Adipocyte (in vitro differentiated cells): ENCODE data around the gene FYB1.

Experiments used
- DNase-seq: peaks from one replicate; pipeline ENCODE4 v3.0.0-alpha.2; 2015; ENCODE audit warnings: low read depth
- H3K27me3 ChIP-seq: replicated peaks from 2 replicates; pipeline ENCODE4 v1.7.0; 2013; ENCODE audit warnings: mild to moderate bottlenecking, low read length, moderate library complexity; ENCODE audit not compliant: control insufficient read depth, insufficient read depth
- H3K36me3 ChIP-seq: 2 replicates; pipeline ENCODE4 v1.7.0; 2013; ENCODE audit warnings: low read length, mild to moderate bottlenecking, moderate library complexity; ENCODE audit not compliant: control insufficient read depth, insufficient read depth, severe bottlenecking
- H3K4me1 ChIP-seq: 2 replicates; pipeline ENCODE4 v1.7.0; 2013; ENCODE audit warnings: mild to moderate bottlenecking, low read length, moderate library complexity; ENCODE audit not compliant: control insufficient read depth, insufficient read depth
- H3K4me3 ChIP-seq: 2 replicates; pipeline ENCODE4 v1.7.0; 2013; ENCODE audit warnings: mild to moderate bottlenecking, low read length, moderate library complexity
- H3K9ac ChIP-seq: 2 replicates; pipeline ENCODE4 v1.7.0; 2013; ENCODE audit warnings: mild to moderate bottlenecking, low read length, moderate library complexity
- H3K9me3 ChIP-seq: 2 replicates; pipeline ENCODE4 v1.7.0; 2013; ENCODE audit warnings: mild to moderate bottlenecking, low read length, moderate library complexity; ENCODE audit not compliant: control insufficient read depth

The FYB1 gene

DNA sequence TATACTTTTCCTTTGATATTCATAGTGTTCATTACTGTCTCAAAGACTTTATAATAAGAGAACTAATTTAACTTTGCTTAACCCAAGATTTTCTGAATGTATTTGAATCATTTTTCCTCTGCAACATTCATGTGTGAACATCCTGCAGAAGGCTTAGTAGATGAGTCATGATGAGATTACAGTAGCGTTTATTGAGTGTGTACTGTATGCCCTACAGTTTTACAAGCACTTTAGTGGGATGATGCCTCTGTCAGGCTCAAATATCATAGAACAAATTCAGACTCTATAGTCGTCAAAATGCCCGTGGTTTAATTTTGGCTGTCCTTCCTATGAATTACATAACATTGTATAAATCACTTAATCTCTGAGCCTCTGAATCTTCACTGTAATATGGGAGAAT is 41.2 kb downstream of the FYB1 start:
- no peak for DNase-seq
- H3K9ac ChIP-seq: no peak overlapping the region
- H3K27me3 ChIP-seq: no peaks in the 10 kb centered on the region
- no peaks in the 10 kb centered on the region for H3K4me1 ChIP-seq
- H3K36me3 ChIP-seq: no peaks in the 10 kb centered on the region
- peaks cover 2% of the 10 kb centered on the region for H3K9me3 ChIP-seq
- no peak overlapping the region for H3K4me3 ChIP-seq

GRCh38 chr5:39177631-39177964 is 41.8 kb downstream of the FYB1 start:
- DNase-seq: no peak
- H3K27me3 ChIP-seq: no peaks in the 10 kb centered on the region

GRCh38 chr5:39176759-39177630 is 42.4 kb downstream of the FYB1 start:
- DNase-seq: no peak
- no peak overlapping the region for H3K9ac ChIP-seq
- no peaks in the 10 kb centered on the region for H3K4me1 ChIP-seq
- no peaks in the 10 kb centered on the region for H3K36me3 ChIP-seq
- peaks cover 8% of the 10 kb centered on the region for H3K9me3 ChIP-seq
- no peaks in the 10 kb centered on the region for H3K27me3 ChIP-seq
- no peak overlapping the region for H3K4me3 ChIP-seq

More at GRCh38 chr5:39177631-39177964, 41.8 kb downstream of the FYB1 start:
- peaks cover 7% of the 10 kb centered on the region for H3K9me3 ChIP-seq
- no peaks in the 10 kb centered on the region for H3K4me1 ChIP-seq
- H3K36me3 ChIP-seq: no peaks in the 10 kb centered on the region
- H3K4me3 ChIP-seq: no peak overlapping the region
- no peak overlapping the region for H3K9ac ChIP-seq

GRCh38 chr5:39175273-39175955 is 43.9 kb downstream of the FYB1 start:
- Histone ChIP-seq H3K4me1 (no peaks in the 10 kb centered on the region), H3K9me3 (peaks cover 8% of the 10 kb centered on the region)

GRCh38 chr5:39173069-39173468 is 46.3 kb downstream of the FYB1 start:
- H3K4me3 ChIP-seq: no peak overlapping the region
- H3K36me3 ChIP-seq: no peaks in the 10 kb centered on the region
- peaks cover 8% of the 10 kb centered on the region for H3K9me3 ChIP-seq
- no peaks in the 10 kb centered on the region for H3K27me3 ChIP-seq
- DNase-seq: no peak
- peaks cover 13% of the 10 kb centered on the region for H3K4me1 ChIP-seq
- no peak overlapping the region for H3K9ac ChIP-seq

More at GRCh38 chr5:39175273-39175955, 43.9 kb downstream of the FYB1 start:
- no peaks in the 10 kb centered on the region for H3K27me3 ChIP-seq
- no peak overlapping the region for H3K4me3 ChIP-seq
- no peak overlapping the region for H3K9ac ChIP-seq
- H3K36me3 ChIP-seq: no peaks in the 10 kb centered on the region
- DNase-seq: no peak

- Histone ChIP-seq H3K27me3 (no peaks in the 10 kb centered on the region), H3K36me3 (no peaks in the 10 kb centered on the region), H3K9ac (no peak overlapping the region), H3K9me3 (peaks cover 8% of the 10 kb centered on the region), H3K4me1 (peaks cover 18% of the 10 kb centered on the region), H3K4me3 (no peak overlapping the region)
- DNase-seq: no peak
Observed at GRCh38 chr5:39172593-39172992, 46.8 kb downstream of the FYB1 start.

GRCh38 chr5:39171647-39172046 is 47.7 kb downstream of the FYB1 start:
- Histone ChIP-seq H3K27me3 (no peaks in the 10 kb centered on the region), H3K9me3 (peaks cover 8% of the 10 kb centered on the region), H3K36me3 (no peaks in the 10 kb centered on the region), H3K4me1 (peaks cover 27% of the 10 kb centered on the region), H3K4me3 (no peak overlapping the region), H3K9ac (no peak overlapping the region)
- DNase-seq: no peak

DNA sequence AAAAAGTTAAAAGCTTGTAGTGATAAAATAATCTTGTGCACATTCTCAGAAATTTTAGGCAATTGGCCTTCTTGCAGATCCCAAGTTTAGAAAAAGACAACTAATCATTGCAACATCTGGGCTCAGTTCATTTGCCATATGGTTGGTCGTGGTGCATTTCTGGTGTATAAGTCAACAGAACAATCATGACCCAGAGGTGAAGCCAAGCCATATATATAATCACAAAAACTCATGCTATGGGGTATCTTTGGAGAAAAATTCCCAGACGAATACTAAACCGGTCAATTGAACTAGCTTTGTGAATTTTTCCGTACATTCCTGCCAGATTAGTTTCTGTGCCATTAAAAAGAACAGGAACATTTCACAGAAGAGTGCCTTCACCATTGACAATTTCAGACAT is 50.3 kb downstream of the FYB1 start:
- no peaks in the 10 kb centered on the region for H3K36me3 ChIP-seq
- peaks cover 8% of the 10 kb centered on the region for H3K9me3 ChIP-seq
- H3K9ac ChIP-seq: no peak overlapping the region
- H3K4me1 ChIP-seq: peaks cover 28% of the 10 kb centered on the region
- peak; percentile 56 for DNase-seq
- no peaks in the 10 kb centered on the region for H3K27me3 ChIP-seq
- no peak overlapping the region for H3K4me3 ChIP-seq

DNA sequence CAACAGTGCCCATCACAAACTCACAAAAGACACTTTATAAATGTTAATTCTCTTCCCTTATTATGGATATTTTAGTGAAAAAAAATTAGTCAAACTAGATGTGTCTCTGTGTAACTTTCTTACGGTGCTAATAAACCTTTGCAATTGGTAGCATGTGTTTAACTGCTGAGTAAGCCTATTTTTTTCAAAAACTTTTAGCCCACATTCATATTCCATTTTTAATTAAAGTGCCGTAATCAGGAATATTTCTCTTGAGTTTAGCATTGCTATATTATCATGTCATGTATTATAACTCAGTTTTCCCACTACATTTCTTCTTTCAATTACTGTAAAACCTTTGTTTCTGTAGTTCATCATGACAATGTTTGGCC is 51.4 kb downstream of the FYB1 start:
- peaks cover 4% of the 10 kb centered on the region for H3K9me3 ChIP-seq
- DNase-seq: no peak
- no peaks in the 10 kb centered on the region for H3K36me3 ChIP-seq
- H3K9ac ChIP-seq: no peak overlapping the region
- H3K4me3 ChIP-seq: no peak overlapping the region
- H3K4me1 ChIP-seq: peaks cover 28% of the 10 kb centered on the region
- no peaks in the 10 kb centered on the region for H3K27me3 ChIP-seq

- H3K36me3 ChIP-seq: no peaks in the 10 kb centered on the region
- peak; percentile 39 for DNase-seq
- peaks cover 28% of the 10 kb centered on the region for H3K4me1 ChIP-seq
- no peaks in the 10 kb centered on the region for H3K27me3 ChIP-seq
- no peaks in the 10 kb centered on the region for H3K9me3 ChIP-seq
- no peak overlapping the region for H3K9ac ChIP-seq
- no peak overlapping the region for H3K4me3 ChIP-seq
Observed at GRCh38 chr5:39167141-39167971, 52.0 kb downstream of the FYB1 start.
